ENCODE results near the gene NKD2.

NKD2 gene

DNA sequence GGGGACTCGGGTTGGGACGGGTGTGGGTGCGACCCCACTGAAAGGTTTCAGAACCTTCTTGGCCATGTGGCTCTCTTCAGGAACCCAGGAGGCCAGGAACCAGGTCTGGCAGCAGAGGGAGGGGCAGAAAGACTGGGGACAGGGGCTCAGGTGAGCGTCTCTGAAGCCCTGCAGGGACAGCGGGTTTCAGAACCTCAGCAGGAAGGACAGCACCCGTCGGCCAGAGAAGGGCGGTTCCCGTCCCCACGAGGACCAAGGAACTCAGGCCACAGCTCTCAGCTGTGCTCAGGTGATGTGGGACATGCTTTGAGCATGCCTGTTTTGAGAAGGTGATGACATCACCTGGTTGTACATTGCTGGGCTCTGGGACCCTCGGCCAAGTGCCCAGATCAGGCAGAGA lies 77.5 kb downstream of the NKD2 start:
- TF ChIP-seq, protein P1, sequence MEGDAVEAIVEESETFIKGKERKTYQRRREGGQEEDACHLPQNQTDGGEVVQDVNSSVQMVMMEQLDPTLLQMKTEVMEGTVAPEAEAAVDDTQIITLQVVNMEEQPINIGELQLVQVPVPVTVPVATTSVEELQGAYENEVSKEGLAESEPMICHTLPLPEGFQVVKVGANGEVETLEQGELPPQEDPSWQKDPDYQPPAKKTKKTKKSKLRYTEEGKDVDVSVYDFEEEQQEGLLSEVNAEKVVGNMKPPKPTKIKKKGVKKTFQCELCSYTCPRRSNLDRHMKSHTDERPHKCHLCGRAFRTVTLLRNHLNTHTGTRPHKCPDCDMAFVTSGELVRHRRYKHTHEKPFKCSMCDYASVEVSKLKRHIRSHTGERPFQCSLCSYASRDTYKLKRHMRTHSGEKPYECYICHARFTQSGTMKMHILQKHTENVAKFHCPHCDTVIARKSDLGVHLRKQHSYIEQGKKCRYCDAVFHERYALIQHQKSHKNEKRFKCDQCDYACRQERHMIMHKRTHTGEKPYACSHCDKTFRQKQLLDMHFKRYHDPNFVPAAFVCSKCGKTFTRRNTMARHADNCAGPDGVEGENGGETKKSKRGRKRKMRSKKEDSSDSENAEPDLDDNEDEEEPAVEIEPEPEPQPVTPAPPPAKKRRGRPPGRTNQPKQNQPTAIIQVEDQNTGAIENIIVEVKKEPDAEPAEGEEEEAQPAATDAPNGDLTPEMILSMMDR (IDR thresholded peaks at IDR 0.05; ENCODE audit: low read depth, low read length): no peak
- DNase-seq: no peak
- Histone ChIP-seq H3K9me3 (no peaks in the 10 kb centered on the region), H3K36me3 (no peaks in the 10 kb centered on the region; the same call in 1 of the 2 replicates), H3K4me3 (ENCODE audit: low read depth, low read length) (no peak overlapping the region), H3K4me1 (no peaks in the 10 kb centered on the region), H3K27me3 (no peaks in the 10 kb centered on the region)

DNA sequence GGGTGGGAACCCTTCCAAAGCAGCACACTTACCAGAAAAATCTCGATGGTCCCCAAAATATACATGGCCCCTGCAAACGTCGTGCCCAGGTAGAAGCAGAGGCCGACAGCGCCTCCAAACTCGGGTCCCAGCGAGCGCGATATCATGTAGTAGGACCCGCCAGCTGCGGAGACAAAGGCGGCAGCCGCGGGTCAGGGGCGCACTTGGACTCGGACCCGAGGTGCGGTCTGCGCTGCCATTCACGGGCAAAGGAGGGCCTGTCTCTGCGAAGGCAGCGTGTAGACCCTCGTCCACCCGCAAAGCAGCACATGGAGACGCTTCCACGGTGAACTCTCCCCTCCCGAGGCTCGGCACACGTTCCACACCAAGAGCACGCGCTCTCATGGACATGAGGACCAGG lies 78.3 kb downstream of the NKD2 start:
- no peaks in the 10 kb centered on the region for H3K9me3 ChIP-seq
- H3K27me3 ChIP-seq: no peaks in the 10 kb centered on the region
- no peaks in the 10 kb centered on the region for H3K4me1 ChIP-seq
- no peak overlapping the region for H3K4me3 ChIP-seq (ENCODE audit: low read depth, low read length)
- DNase-seq: no peak
- H3K36me3 ChIP-seq: no peaks in the 10 kb centered on the region; the same call in 1 of the 2 replicates
- TF ChIP-seq, protein P1 (IDR thresholded peaks at IDR 0.05; ENCODE audit: low read depth, low read length): no peak

GRCh38 chr5:1087428-1087827 lies 78.8 kb downstream of the NKD2 start:
- DNase-seq: no peak
- TF ChIP-seq, protein P1 (IDR thresholded peaks at IDR 0.05; ENCODE audit: low read depth, low read length): no peak
- H3K36me3 ChIP-seq: no peaks in the 10 kb centered on the region; the same call in 1 of the 2 replicates
- H3K27me3 ChIP-seq: no peaks in the 10 kb centered on the region
- no peak overlapping the region for H3K4me3 ChIP-seq (ENCODE audit: low read depth, low read length)
- H3K9me3 ChIP-seq: no peaks in the 10 kb centered on the region
- no peaks in the 10 kb centered on the region for H3K4me1 ChIP-seq

GRCh38 chr5:1088031-1088430 lies 79.4 kb downstream of the NKD2 start:
- no peaks in the 10 kb centered on the region; the same call in 1 of the 2 replicates for H3K36me3 ChIP-seq

More at GRCh38 chr5:1088031-1088430, 79.4 kb downstream of the NKD2 start:
- no peaks in the 10 kb centered on the region for H3K9me3 ChIP-seq
- no peak overlapping the region for H3K4me3 ChIP-seq (ENCODE audit: low read depth, low read length)
- DNase-seq: no peak
- no peaks in the 10 kb centered on the region for H3K4me1 ChIP-seq
- no peaks in the 10 kb centered on the region for H3K27me3 ChIP-seq
- TF ChIP-seq, protein P1 (IDR thresholded peaks at IDR 0.05; ENCODE audit: low read depth, low read length): no peak

Measured in BE2C (cell line).